ENCODE results near the gene MTHFD2L.

MTHFD2L gene

GRCh38 chr4:74344031-74344430, 186.1 kb downstream of the MTHFD2L start:
- DNase-seq, result no peak

Measured in stimulated activated naive CD4-positive, alpha-beta T cell (primary cell).